Mucosa of rectum (tissue), 2 donors: ENCODE results near the gene UGT1A6.

Source experiments
- H3K27ac ChIP-seq, 2 donors: one replicate each; pipeline ENCODE4 v1.7.0; 2013; ENCODE audit warnings: inconsistent platforms in 2 of 2, low read depth in 2 of 2, low read length in 2 of 2
- H3K27me3 ChIP-seq, 2 donors: one replicate each; pipeline ENCODE4 v1.7.0; 2013; ENCODE audit warnings: low read length in 2 of 2; ENCODE audit not compliant: control insufficient read depth in 2 of 2, insufficient read depth in 2 of 2
- H3K36me3 ChIP-seq, 2 donors: one replicate each; pipeline ENCODE4 v1.7.0; 2013; ENCODE audit warnings: low read length in 2 of 2; ENCODE audit not compliant: control insufficient read depth in 2 of 2, insufficient read depth in 2 of 2
- H3K4me1 ChIP-seq, 2 donors: one replicate each; pipeline ENCODE4 v1.7.0; 2013; ENCODE audit warnings: low read length in 2 of 2, mild to moderate bottlenecking in 1 of 2; ENCODE audit not compliant: control insufficient read depth in 2 of 2, insufficient read depth in 2 of 2
- H3K4me3 ChIP-seq, 2 donors: one replicate each; pipeline ENCODE4 v1.7.0; 2013; ENCODE audit warnings: low read length in 2 of 2
- H3K9ac ChIP-seq, 2 donors: one replicate each; pipeline ENCODE4 v1.7.0; 2013; ENCODE audit warnings: low read length in 2 of 2, low read depth in 1 of 2, mild to moderate bottlenecking in 1 of 2
- H3K9me3 ChIP-seq, 2 donors: one replicate each; pipeline ENCODE4 v1.7.0; 2013; ENCODE audit warnings: low read length in 2 of 2; ENCODE audit not compliant: control insufficient read depth in 2 of 2
- donor health status: healthy.
- donor health status: Normal muscosa, but diverticular disease.

The UGT1A6 gene

DNA sequence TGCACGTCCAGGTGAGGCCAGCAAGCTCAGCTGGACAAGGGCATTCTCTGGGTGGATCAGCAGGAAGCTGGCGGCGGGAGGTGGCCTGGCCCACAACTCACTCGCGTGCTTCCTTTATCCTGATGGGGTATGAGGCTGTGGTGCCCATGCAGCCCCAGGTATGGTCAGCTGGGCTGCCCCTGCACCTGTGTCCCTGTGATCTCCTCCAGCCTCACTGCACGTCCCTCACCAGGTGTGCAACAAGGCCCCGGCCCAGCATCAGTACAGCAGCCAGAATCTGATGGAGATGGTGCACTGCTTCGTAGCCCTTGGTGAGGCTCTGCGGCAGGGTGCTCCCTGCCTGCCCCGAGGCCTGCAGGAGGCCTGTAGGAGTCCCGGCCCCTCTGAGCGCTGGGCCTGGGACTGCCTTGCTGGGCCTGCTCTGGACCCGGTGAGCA lies 103.1 kb downstream of the UGT1A6 start:
- Histone ChIP-seq H3K9ac (no peak overlapping the region), H3K27me3 (peaks cover 0 to 3% of the 10 kb centered on the region in 2 donors), H3K27ac (no peak overlapping the region), H3K4me1 (no peaks in the 10 kb centered on the region), H3K4me3 (no peak overlapping the region), H3K9me3 (no peaks in the 10 kb centered on the region), H3K36me3 (no peaks in the 10 kb centered on the region)

DNA sequence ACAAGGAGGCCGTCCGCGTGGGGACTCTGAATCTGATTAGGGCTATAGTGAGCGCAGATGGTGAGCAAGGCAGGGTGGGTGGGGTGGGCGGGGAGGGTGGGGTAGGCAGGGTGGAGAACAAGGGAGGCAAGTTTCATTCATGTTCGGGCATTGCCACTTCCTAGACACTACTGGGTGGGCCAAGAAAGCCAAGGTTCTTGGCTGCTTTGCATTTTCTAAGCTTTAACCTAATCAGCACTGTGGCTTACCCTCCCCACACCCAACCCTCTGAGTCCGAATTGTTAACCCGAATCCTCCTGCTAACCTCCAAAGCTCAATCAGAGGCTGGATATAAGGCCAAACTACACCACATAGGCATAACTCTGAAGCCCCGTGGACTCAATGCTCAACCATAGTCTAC lies 103.6 kb downstream of the UGT1A6 start:
- H3K4me3 ChIP-seq = no peak overlapping the region
- no peaks in the 10 kb centered on the region for H3K9me3 ChIP-seq
- no peaks in the 10 kb centered on the region for H3K4me1 ChIP-seq
- no peaks in the 10 kb centered on the region for H3K36me3 ChIP-seq
- H3K27me3 ChIP-seq = peaks cover 0 to 3% of the 10 kb centered on the region in 2 donors
- H3K27ac ChIP-seq = no peak overlapping the region
- H3K9ac ChIP-seq = no peak overlapping the region

DNA sequence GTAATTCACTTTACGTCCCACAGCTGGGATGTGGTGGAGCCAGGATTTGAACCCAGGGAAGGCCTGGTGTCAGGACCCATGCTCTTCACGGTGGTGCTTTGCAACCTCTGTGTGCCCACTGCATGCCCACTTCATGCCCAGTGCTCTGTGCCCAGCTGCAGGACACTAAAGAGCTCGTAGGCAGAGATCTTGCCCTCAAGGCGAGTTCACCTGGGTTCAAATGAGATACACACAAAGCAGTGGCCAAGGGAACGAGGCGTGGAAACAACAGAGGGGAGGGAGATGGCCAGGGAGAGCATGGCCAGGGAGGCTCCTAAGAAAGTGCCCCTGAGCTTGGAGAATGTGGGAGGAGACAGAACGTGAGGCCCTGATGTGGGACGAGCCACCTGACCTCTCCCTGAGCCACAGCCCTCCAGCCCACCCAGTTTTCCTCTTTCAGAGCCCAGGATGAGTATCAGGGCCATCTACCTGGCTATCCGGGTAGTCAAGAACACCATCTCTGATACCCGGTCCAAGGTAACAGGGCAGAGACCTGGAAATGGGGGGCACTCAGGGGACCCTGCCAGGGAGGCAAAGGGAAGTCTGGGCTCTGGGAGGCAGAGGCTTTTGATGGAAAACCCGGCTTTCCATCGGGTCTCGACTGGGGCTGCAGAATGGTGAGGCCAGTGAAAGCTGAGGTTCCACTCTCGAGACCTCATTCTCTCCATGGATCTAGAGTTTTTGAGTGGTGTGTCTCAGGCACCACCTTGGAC lies 105.8 kb downstream of the UGT1A6 start:
- no peaks in the 10 kb centered on the region for H3K9me3 ChIP-seq
- H3K4me3 ChIP-seq = no peak overlapping the region
- no peaks in the 10 kb centered on the region for H3K4me1 ChIP-seq
- H3K9ac ChIP-seq = no peak overlapping the region
- H3K27ac ChIP-seq = no peak overlapping the region
- peaks cover 0 to 4% of the 10 kb centered on the region in 2 donors for H3K27me3 ChIP-seq
- no peaks in the 10 kb centered on the region for H3K36me3 ChIP-seq

DNA sequence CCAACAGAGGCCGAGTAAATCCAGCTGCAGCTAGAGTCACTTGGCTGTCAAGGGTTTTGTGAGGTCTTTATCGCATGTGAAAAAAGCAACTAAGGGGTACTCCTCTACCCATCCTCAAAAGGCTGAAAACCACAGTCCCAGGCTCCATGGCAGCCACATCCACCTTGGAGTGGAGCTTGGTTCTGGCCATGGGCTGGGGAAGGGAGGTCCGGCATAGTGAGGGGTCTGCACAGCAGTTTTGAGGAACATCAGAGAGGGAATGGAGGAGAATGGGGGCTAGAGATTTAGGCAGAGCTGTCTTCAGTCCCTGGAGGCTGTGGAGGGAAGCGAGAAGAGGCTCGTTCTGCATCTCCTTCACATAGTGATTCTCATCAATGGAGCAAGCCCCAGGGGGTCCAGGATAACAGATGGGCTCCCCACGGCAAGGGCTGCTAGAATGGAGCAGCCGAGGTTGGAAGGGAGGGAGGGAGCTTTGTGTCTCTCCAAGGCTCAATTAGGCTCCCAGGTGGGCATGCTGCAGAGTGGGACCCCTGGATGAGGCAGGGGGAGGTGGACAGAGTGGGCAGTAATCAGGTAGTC lies 106.5 kb downstream of the UGT1A6 start:
- no peaks in the 10 kb centered on the region for H3K4me1 ChIP-seq
- H3K9me3 ChIP-seq = no peaks in the 10 kb centered on the region
- H3K27me3 ChIP-seq = peaks cover 0 to 9% of the 10 kb centered on the region in 2 donors
- no peak overlapping the region for H3K9ac ChIP-seq
- H3K36me3 ChIP-seq = no peaks in the 10 kb centered on the region
- H3K27ac ChIP-seq = no peak overlapping the region
- no peak overlapping the region for H3K4me3 ChIP-seq

DNA sequence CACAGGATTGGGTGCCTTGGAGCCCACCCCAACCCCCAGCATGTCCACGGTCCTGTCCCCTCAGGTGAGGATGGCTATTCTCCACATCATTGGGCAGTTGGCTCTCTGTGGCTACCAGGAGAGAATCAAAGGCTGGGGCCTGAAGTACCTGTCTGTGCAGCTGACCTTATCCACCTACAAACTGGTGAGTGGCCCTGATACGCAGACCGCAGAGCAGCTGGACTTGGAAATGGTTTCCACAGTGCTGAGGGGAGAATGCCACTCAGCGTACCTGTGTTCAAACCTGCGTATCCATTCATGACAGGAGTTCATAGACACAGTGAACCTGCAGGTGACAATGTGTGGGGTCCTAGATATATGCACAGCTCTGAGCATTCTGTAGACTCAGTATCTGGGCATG lies 107.0 kb downstream of the UGT1A6 start:
- no peak overlapping the region for H3K27ac ChIP-seq
- H3K27me3 ChIP-seq = peaks cover 0 to 9% of the 10 kb centered on the region in 2 donors
- H3K4me3 ChIP-seq = no peak overlapping the region
- H3K9me3 ChIP-seq = no peaks in the 10 kb centered on the region
- no peaks in the 10 kb centered on the region for H3K36me3 ChIP-seq
- no peak overlapping the region for H3K9ac ChIP-seq
- H3K4me1 ChIP-seq = no peaks in the 10 kb centered on the region

DNA sequence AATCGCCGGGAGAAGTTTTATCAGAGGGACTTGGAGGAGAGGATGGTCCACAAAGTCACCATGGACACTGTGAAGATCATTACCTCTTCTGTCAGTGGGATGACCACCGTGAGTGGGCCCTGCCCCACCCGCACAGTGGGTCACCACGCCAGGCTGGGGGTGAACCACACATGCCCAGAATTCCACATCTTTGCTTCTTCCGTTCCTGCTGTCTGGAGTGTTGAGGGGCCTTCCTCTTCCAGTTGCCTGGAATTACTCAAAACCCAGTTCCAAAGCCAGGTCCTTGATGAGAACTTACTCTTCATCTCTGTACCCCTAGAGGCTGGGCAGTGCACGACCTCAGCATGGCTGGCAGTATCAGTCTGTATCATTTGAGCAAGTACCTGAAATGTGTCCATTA lies 107.5 kb downstream of the UGT1A6 start:
- Histone ChIP-seq H3K9me3 (no peaks in the 10 kb centered on the region), H3K9ac (no peak overlapping the region), H3K27ac (no peak overlapping the region), H3K4me1 (no peaks in the 10 kb centered on the region), H3K27me3 (peaks cover 0 to 9% of the 10 kb centered on the region in 2 donors), H3K4me3 (no peak overlapping the region), H3K36me3 (no peaks in the 10 kb centered on the region)

DNA sequence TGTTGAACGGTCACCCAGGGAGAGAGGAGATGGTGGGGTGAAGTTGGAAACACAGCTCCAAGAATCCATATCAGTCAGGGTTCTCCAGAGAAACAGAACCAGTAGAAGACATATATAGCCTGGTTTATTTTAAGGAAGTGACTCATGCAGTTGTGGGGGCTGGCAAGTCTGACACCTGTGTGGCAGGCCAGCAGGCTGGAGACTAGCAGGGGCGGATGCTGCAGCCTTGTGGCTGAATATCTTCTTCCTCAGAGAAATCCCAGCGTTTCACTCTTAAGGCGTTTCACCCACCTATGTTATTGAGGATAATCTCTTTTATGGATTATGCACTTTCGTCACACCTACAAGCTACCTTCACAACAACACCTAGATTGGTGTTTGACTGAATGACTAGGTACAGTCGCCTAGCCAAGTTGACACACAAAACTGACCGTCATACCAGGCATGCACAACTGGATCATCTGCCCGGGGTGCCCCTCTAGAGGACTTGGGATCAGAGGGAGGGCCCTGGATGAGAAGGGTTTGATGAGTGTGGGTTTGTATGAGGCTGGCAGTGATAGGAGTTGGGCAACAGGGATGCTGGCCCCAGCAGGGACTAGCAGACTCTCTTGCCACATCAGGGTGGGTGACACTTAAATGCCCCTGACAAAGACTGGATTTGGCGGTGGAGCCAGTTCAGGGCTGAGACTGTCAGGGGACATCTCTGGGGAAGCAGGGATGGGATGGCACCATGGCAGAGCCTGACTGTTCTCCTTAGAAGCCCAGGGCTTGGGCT lies 108.9 kb downstream of the UGT1A6 start:
- no peaks in the 10 kb centered on the region for H3K9me3 ChIP-seq
- no peak overlapping the region for H3K9ac ChIP-seq
- H3K4me1 ChIP-seq = no peaks in the 10 kb centered on the region
- no peaks in the 10 kb centered on the region for H3K36me3 ChIP-seq
- H3K27me3 ChIP-seq = peaks cover 0 to 9% of the 10 kb centered on the region in 2 donors
- H3K27ac ChIP-seq = no peak overlapping the region
- H3K4me3 ChIP-seq = no peak overlapping the region

DNA sequence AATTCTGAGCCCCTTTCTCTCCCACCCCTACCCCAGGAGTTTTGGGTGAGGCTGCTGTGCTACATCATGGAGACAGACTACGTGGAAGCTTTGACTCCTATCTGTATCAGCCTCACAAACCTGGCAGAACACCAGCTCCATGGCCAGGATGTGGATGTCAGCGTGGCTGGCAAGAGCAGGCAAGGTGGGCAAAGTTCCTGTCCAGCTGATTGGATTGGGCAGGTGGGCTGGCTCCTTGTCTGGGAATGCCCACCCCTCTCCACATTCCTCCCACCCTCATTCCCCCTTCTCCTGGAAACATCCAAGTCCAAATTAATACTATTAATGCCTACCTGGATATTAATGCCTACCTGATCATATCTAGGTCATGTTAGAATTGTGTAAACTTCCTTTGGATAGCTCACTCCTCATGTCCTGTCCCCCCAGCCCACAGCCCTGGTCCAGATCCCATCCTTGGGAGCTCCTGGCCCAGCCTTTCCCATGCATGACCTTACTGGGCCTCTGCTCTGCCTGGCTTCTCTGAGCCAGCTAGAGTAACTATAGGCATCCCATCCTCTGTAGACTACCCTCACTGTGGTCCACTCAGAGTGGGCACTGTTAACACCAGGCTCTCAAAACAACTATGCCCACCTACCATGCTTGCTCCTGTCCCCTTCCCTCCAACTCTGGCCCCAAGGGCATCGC lies 109.6 kb downstream of the UGT1A6 start:
- peaks cover 0 to 9% of the 10 kb centered on the region in 2 donors for H3K27me3 ChIP-seq
- no peak overlapping the region for H3K4me3 ChIP-seq
- no peaks in the 10 kb centered on the region for H3K9me3 ChIP-seq
- H3K27ac ChIP-seq = no peak overlapping the region
- H3K4me1 ChIP-seq = no peaks in the 10 kb centered on the region
- H3K9ac ChIP-seq = no peak overlapping the region
- H3K36me3 ChIP-seq = no peaks in the 10 kb centered on the region

DNA sequence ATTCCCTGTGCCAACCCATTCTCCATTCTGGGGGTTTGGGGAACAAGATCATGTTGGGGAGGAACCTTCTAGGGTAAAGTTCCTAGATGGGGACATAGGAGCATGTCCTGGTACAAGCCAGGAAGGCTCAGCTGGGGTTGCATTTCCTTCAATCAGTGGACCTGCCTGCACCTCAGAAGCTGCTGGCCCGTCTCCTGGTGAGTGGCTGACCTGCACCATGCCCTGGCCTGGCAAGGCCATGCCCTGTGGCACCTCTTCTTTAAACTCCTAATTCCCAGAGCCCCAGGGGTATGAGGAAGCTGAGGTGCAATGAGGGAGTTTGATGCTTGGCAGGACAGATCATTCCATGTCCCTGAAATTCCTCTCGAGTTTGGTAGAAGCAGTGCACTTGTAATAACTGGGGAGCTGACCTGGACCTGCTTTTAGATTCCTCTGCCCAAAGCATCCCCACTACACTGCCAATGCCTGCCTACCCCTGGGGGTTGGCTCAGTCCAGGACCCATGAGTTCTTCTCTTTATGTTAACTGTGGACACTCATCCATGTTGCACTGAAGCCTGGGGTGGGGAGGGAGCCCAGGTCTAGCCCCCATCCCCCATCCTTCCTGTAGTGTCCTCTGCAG lies 110.7 kb downstream of the UGT1A6 start:
- Histone ChIP-seq H3K9ac (no peak overlapping the region), H3K27ac (no peak overlapping the region), H3K36me3 (no peaks in the 10 kb centered on the region), H3K9me3 (no peaks in the 10 kb centered on the region), H3K27me3 (peaks cover 3 to 9% of the 10 kb centered on the region in 2 donors), H3K4me3 (no peak overlapping the region), H3K4me1 (no peaks in the 10 kb centered on the region)
